GM12892 (cell line): ENCODE measurements around the gene SERINC5.

ENCODE experiments used
- POLR2A ChIP-seq: IDR thresholded peaks from 2 replicates; pipeline ENCODE4 v1.6.1; 2011; ENCODE audit warnings: low read depth, low read length, control low read depth
- TAF1 ChIP-seq: IDR thresholded peaks from 2 replicates; pipeline ENCODE4 v1.6.1; 2011; ENCODE audit warnings: low read depth, mild to moderate bottlenecking, control low read depth, low read length, borderline replicate concordance

DNA sequence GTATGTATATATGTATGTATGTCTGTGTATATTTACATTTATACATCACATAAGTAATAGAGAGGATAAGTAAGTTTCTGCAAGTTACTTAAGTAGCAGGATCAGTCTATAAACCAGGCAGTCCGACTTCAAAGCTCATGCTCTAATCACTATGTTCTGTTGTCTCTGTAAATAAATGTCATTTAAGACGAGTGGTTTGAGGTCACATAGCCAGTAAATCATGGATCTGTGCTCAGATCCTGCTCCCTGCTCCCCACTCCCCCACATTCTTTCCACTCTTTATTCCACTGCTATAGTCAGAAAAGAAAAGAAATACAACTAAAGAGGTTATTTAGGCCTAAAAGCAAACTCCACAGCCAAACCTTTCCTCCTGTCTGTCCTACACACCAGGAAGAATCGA lies 90.4 kb downstream of the SERINC5 start:
- TF ChIP-seq TAF1 (no peak), POLR2A (no peak)
